Parathyroid adenoma (tissue), 2 donors: ENCODE data around the gene ARHGEF7.
A peak's percentile ranks its signal among the peaks of the same experiment; 100 is the strongest.

Source experiments
- H2AFZ ChIP-seq: fragments of 300-600 bp; sonication (generic); one replicate; pipeline ENCODE4 v1.7.0; 2017; ENCODE audit warnings: antibody characterized with exemption, mild to moderate bottlenecking
- H3K27ac ChIP-seq: fragments of 300-600 bp; sonication (generic); one replicate; pipeline ENCODE4 v1.7.0; 2017
- H3K27me3 ChIP-seq: fragments of 300-600 bp; sonication (generic); one replicate; pipeline ENCODE4 v1.7.0; 2017; ENCODE audit warnings: low read length; ENCODE audit not compliant: control insufficient read depth, insufficient read depth
- H3K36me3 ChIP-seq: fragments of 300-600 bp; sonication (generic); one replicate; pipeline ENCODE4 v1.7.0; 2017; ENCODE audit warnings: low read length; ENCODE audit not compliant: control insufficient read depth, insufficient read depth
- H3K4me1 ChIP-seq: fragments of 300-600 bp; sonication (generic); one replicate; pipeline ENCODE4 v1.7.0; 2017; ENCODE audit warnings: control low read depth
- H3K4me2 ChIP-seq: fragments of 300-600 bp; sonication (generic); one replicate; pipeline ENCODE4 v1.7.0; 2017; ENCODE audit warnings: low read length
- H3K4me3 ChIP-seq: fragments of 300-600 bp; sonication (generic); one replicate; pipeline ENCODE4 v1.7.0; 2017; ENCODE audit warnings: low read depth, low read length
- H3K79me2 ChIP-seq: fragments of 300-600 bp; sonication (generic); one replicate; pipeline ENCODE4 v1.7.0; 2017; ENCODE audit warnings: control low read depth
- H3K9ac ChIP-seq: fragments of 300-600 bp; sonication (generic); one replicate; pipeline ENCODE4 v1.7.0; 2017; ENCODE audit warnings: mild to moderate bottlenecking
- H3K9me3 ChIP-seq: fragments of 300-600 bp; sonication (generic); one replicate; pipeline ENCODE4 v1.7.0; 2017; ENCODE audit warnings: low read length; ENCODE audit not compliant: control insufficient read depth
- TF ChIP-seq, protein P1 (sequence below): fragments of 300-600 bp; sonication (generic); IDR thresholded peaks from one replicate; pipeline ENCODE4 v1.7.0; 2017; ENCODE audit warnings: antibody characterized with exemption, mild to moderate bottlenecking
- donor health status: primary hyperparathyroidism.

ARHGEF7 gene

DNA sequence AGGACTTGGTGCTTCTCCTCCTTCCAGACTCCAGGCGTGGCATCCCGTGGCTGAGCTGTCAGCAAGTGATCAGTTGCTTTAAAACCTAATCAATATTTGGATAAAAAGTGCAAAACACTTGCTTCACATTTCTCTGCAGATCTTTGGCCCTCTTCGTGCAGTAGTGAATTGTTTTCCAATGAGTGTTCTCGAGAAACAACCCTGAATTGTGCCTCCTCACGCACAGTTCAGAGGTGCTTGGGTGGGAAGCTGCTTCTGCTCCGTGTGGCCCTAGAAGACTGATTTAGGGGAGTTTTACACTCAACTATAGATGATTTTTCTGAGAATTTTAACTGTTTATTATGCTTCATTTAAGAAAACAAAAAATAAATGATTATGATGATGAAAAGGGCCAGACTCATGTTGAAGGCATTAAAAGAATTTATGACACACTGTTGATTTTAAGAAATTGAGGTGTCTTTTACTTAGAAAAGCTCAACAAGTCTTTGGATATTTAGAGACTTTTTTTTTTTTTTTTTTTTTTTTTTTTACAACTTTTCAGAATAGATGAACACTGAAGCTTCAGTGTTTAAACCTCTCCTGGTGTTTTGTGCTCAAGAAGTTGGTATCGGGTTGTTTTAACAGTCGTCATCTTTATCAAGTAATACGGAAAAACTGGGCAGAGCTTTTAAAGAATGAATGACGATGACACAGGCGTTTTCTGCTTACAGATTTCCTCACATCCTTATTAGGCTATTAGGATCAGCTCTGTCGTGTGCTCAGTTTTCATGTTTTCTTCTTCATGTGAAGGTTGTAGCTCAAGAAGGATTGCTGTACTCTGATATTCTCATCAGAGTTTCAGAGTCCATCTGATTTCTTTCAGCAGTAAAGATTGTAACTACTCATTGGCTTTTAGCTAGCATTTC lies 165.8 kb downstream of the ARHGEF7 start:
- Histone ChIP-seq H3K79me2 (no peaks in the 10 kb centered on the region), H3K9ac (no peak overlapping the region), H3K4me2 (no peak overlapping the region), H3K4me1 (no peaks in the 10 kb centered on the region), H3K4me3 (no peak overlapping the region), H3K36me3 (no peaks in the 10 kb centered on the region), H3K9me3 (no peaks in the 10 kb centered on the region), H2AFZ (no peak overlapping the region), H3K27me3 (no peaks in the 10 kb centered on the region), H3K27ac (peak overlapping the region; percentile 12)
- TF ChIP-seq, protein P1, sequence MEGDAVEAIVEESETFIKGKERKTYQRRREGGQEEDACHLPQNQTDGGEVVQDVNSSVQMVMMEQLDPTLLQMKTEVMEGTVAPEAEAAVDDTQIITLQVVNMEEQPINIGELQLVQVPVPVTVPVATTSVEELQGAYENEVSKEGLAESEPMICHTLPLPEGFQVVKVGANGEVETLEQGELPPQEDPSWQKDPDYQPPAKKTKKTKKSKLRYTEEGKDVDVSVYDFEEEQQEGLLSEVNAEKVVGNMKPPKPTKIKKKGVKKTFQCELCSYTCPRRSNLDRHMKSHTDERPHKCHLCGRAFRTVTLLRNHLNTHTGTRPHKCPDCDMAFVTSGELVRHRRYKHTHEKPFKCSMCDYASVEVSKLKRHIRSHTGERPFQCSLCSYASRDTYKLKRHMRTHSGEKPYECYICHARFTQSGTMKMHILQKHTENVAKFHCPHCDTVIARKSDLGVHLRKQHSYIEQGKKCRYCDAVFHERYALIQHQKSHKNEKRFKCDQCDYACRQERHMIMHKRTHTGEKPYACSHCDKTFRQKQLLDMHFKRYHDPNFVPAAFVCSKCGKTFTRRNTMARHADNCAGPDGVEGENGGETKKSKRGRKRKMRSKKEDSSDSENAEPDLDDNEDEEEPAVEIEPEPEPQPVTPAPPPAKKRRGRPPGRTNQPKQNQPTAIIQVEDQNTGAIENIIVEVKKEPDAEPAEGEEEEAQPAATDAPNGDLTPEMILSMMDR = no peak

GRCh38 chr13:111281751-111282311 lies 166.7 kb downstream of the ARHGEF7 start:
- no peaks in the 10 kb centered on the region for H3K9me3 ChIP-seq
- TF ChIP-seq, protein P1 = no peak
- H3K27ac ChIP-seq = peak overlapping the region; percentile 12
- no peaks in the 10 kb centered on the region for H3K36me3 ChIP-seq
- no peak overlapping the region for H3K4me2 ChIP-seq
- H2AFZ ChIP-seq = no peak overlapping the region
- H3K27me3 ChIP-seq = no peaks in the 10 kb centered on the region
- no peaks in the 10 kb centered on the region for H3K4me1 ChIP-seq
- no peak overlapping the region for H3K9ac ChIP-seq
- H3K4me3 ChIP-seq = no peak overlapping the region
- no peaks in the 10 kb centered on the region for H3K79me2 ChIP-seq

DNA sequence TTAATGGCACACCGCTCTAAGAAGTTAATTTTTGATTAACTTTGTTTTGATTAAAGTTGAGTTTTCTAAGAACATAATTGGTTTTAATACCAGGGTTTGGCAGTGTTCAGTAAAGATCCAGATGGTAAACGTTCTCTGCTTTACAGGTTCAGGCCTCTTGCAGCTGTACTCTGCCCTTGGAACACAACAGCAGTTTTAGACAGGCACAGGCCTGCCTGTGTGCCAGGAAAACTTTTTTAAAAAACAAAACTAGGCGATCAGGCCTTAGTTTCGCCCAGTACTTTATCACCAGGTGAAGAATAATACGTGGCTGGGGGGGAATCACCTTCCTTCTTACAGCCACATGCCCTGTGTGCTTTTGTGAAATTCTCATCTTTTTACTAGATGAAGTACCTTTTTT lies 167.3 kb downstream of the ARHGEF7 start:
- Histone ChIP-seq H3K9ac (no peak overlapping the region), H3K79me2 (no peaks in the 10 kb centered on the region), H3K36me3 (no peaks in the 10 kb centered on the region), H2AFZ (no peak overlapping the region), H3K27ac (peak overlapping the region; percentile 12), H3K4me3 (no peak overlapping the region), H3K27me3 (no peaks in the 10 kb centered on the region), H3K4me1 (no peaks in the 10 kb centered on the region), H3K9me3 (no peaks in the 10 kb centered on the region), H3K4me2 (no peak overlapping the region)
- TF ChIP-seq, protein P1 = no peak

DNA sequence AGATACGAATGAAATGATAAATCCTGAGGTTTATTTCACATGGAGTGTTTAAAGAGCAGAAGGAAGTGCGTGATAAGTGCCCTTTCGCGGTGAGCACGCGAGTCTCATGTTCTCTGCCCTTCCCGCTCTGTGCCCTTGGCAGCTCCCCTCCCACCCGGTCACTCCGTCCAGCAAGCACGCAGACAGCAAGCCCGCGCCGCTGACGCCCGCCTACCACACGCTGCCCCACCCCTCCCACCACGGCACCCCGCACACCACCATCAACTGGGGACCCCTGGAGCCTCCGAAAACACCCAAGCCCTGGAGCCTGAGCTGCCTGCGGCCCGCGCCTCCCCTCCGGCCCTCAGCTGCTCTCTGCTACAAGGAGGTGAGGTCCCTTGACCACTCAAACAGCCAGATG lies 167.9 kb downstream of the ARHGEF7 start:
- H3K4me1 ChIP-seq = no peaks in the 10 kb centered on the region
- H3K4me3 ChIP-seq = no peak overlapping the region
- TF ChIP-seq, protein P1 = no peak
- no peak overlapping the region for H3K27ac ChIP-seq
- no peak overlapping the region for H2AFZ ChIP-seq
- H3K79me2 ChIP-seq = no peaks in the 10 kb centered on the region
- H3K9me3 ChIP-seq = no peaks in the 10 kb centered on the region
- H3K36me3 ChIP-seq = no peaks in the 10 kb centered on the region
- no peak overlapping the region for H3K9ac ChIP-seq
- no peaks in the 10 kb centered on the region for H3K27me3 ChIP-seq
- no peak overlapping the region for H3K4me2 ChIP-seq
